ENCODE measurements around the gene EFNB2. TPM values are rescaled to one million over a fixed set of nuclear protein-coding genes. Genes with fewer than 3 reads are reported as not detected.

The EFNB2 gene
- total and polyA plus RNA-seq, 4 donors = 15.7 to 43.8 (median 29.1) TPM

GRCh38 chr13:106487129-106487528 lies 48.3 kb downstream of the EFNB2 start:
- 94 to 96% methylated on average over 6 of the region's 6 CpGs for WGBS, 2 donors
- Histone ChIP-seq H3K4me3 (no peak overlapping the region), H3K27me3 (ENCODE audit: control insufficient read depth in 3 of 3, insufficient read depth in 3 of 3, low read length in 2 of 3) (no peaks in the 10 kb centered on the region), H3K4me1 (ENCODE audit: control insufficient read depth in 5 of 5, insufficient read depth in 5 of 5, low read length in 5 of 5) (peaks cover 3 to 31% (median 16%) of the 10 kb centered on the region in 5 donors), H3K36me3 (ENCODE audit: control insufficient read depth in 4 of 4, insufficient read depth in 4 of 4, low read length in 4 of 4) (peaks cover 0 to 8% (median 4%) of the 10 kb centered on the region in 4 donors), H3K9me3 (ENCODE audit: control insufficient read depth in 4 of 4, insufficient read depth in 3 of 4, low read length in 3 of 4) (peaks cover 0 to 4% (median 0%) of the 10 kb centered on the region in 4 donors), H3K27ac (ENCODE audit: low read depth in 1 of 2, low read length in 1 of 2) (no peak overlapping the region), H3K9ac (ENCODE audit: insufficient read depth in 1 of 2, low read length in 2 of 2) (no peak overlapping the region)
- no peak for DNase-seq
- no peak for TF ChIP-seq CTCF (IDR thresholded peaks at IDR 0.05; ENCODE audit: control extremely low read depth, extremely low read depth)
- ATAC-seq (ENCODE audit: insufficient read depth, low FRiP score) = no peak

GRCh38 chr13:106486287-106486686 lies 49.2 kb downstream of the EFNB2 start:
- H3K4me3 ChIP-seq = no peak overlapping the region
- WGBS, 2 donors = 69 to 82% methylated on average over 2 of the region's 2 CpGs
- H3K27ac ChIP-seq (ENCODE audit: low read depth in 1 of 2, low read length in 1 of 2) = no peak overlapping the region
- ATAC-seq (ENCODE audit: insufficient read depth, low FRiP score) (no peak), DNase-seq (no peak)
- H3K4me1 ChIP-seq (ENCODE audit: control insufficient read depth in 5 of 5, insufficient read depth in 5 of 5, low read length in 5 of 5) = peaks cover 3 to 36% (median 16%) of the 10 kb centered on the region in 5 donors
- peaks cover 0 to 4% (median 0%) of the 10 kb centered on the region in 4 donors for H3K9me3 ChIP-seq (ENCODE audit: control insufficient read depth in 4 of 4, insufficient read depth in 3 of 4, low read length in 3 of 4)
- no peaks in the 10 kb centered on the region for H3K27me3 ChIP-seq (ENCODE audit: control insufficient read depth in 3 of 3, insufficient read depth in 3 of 3, low read length in 2 of 3)
- H3K36me3 ChIP-seq (ENCODE audit: control insufficient read depth in 4 of 4, insufficient read depth in 4 of 4, low read length in 4 of 4) = no peaks in the 10 kb centered on the region
- no peak overlapping the region for H3K9ac ChIP-seq (ENCODE audit: insufficient read depth in 1 of 2, low read length in 2 of 2)
- TF ChIP-seq CTCF (IDR thresholded peaks at IDR 0.05; ENCODE audit: control extremely low read depth, extremely low read depth) = no peak

GRCh38 chr13:106484537-106485193 lies 50.8 kb downstream of the EFNB2 start:
- Histone ChIP-seq H3K4me1 (ENCODE audit: control insufficient read depth in 5 of 5, insufficient read depth in 5 of 5, low read length in 5 of 5) (peaks cover 3 to 38% (median 14%) of the 10 kb centered on the region in 5 donors), H3K27me3 (ENCODE audit: control insufficient read depth in 3 of 3, insufficient read depth in 3 of 3, low read length in 2 of 3) (no peaks in the 10 kb centered on the region), H3K9me3 (ENCODE audit: control insufficient read depth in 4 of 4, insufficient read depth in 3 of 4, low read length in 3 of 4) (peaks cover 0 to 4% (median 0%) of the 10 kb centered on the region in 4 donors), H3K4me3 (no peak overlapping the region), H3K27ac (ENCODE audit: low read depth in 1 of 2, low read length in 1 of 2) (peak overlapping the region in 1 of 2 donors; percentile 35), H3K9ac (ENCODE audit: insufficient read depth in 1 of 2, low read length in 2 of 2) (peak overlapping the region in 1 of 2 donors; percentile 15), H3K36me3 (ENCODE audit: control insufficient read depth in 4 of 4, insufficient read depth in 4 of 4, low read length in 4 of 4) (no peaks in the 10 kb centered on the region)
- WGBS, 2 donors = 4% methylated on average over 12 of the region's 12 CpGs
- TF ChIP-seq CTCF (IDR thresholded peaks at IDR 0.05; ENCODE audit: control extremely low read depth, extremely low read depth) = no peak
- peak; percentile 55 for ATAC-seq (ENCODE audit: insufficient read depth, low FRiP score)
- DNase-seq = peak; percentile 59 to 84 (median 67)

All from lung (tissue), 12 donors.